Activated naive CD4-positive, alpha-beta T cell treated with anti-CD3 and anti-CD28 coated beads, Interleukin-2, amount 50 U/mL, for 24 hours (primary cell): Measurements from ENCODE around the gene TMEM121B.
"Not testable (repeated sequence)": the region's sequence is repeated elsewhere in the genome, so short reads cannot be mapped to it uniquely, and the experiment has no call there.

Source experiments
- H3K27ac Mint-ChIP-seq: one replicate; pipeline ENCODE4 v1.8.0; 2021; ENCODE audit warnings: mild to moderate bottlenecking, mixed read lengths
- H3K27me3 Mint-ChIP-seq: one replicate; pipeline ENCODE4 v1.8.0; 2021; ENCODE audit warnings: mixed read lengths
- H3K36me3 Mint-ChIP-seq: one replicate; pipeline ENCODE4 v1.8.0; 2021; ENCODE audit warnings: mixed read lengths
- H3K4me1 Mint-ChIP-seq: one replicate; pipeline ENCODE4 v1.8.0; 2021; ENCODE audit warnings: mixed read lengths
- H3K4me3 Mint-ChIP-seq: one replicate; pipeline ENCODE4 v1.8.0; 2021; ENCODE audit warnings: mild to moderate bottlenecking, mixed read lengths
- H3K9me3 Mint-ChIP-seq: one replicate; pipeline ENCODE4 v1.8.0; 2021; ENCODE audit warnings: mixed read lengths

TMEM121B gene

DNA sequence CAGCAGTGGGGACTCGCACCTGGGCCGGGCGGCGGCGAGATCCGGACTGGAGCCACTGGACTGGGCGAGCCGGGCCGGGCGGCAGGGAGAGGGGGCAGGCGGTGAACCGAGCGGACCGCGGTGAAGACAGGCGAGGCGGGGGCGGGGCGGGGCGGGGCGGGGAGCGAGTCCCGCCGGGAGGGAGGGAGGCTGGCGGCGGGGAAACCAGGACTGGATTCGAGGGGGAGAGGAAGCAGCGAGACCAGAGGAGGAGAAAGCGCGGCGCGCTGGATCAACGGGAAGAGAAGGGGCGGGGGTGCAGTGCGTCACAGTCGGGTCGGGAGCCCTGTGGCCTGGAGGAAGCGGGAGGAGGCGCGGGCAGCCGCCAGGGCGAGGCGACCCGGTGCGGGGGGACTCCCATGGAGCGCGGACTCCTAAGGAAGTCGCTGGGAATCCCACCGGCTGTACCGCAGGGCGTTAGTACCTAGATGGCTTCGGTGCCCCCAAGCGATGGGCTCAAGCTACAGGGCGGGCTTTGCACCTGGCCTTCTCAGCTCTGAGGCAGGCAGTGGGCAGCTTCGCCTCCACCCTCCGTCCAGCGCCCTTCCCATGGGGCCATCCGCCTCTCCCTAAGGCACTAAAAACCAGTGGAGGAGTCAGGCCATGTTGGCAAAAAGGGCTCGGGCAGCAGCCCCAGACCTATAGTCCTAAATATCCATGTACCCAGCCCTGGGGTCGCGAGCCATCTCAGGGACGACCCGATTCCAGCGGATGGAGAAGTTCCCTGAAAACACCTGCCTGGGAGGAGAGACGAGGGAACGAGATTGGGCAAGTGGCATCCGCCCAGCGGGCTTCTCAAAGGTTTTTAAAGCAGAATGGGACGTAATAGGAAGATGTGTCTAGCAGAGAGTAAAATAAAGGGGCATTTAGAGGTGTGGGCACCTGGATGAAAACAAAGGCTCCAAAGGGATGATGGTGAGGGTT, at the start of gene TMEM121B:
Gene TMEM121B, minus strand, starts transcription at position 128 of the 963 bp plus-strand sequence. CDS start 233 bp downstream, outside the sequence.
- H3K27me3 Mint-ChIP-seq = peaks cover 9% of the 10 kb centered on the region
- H3K9me3 Mint-ChIP-seq = no peaks in the 10 kb centered on the region
- H3K36me3 Mint-ChIP-seq = no peaks in the 10 kb centered on the region
- H3K27ac Mint-ChIP-seq = peak within 1 kb of the TSS; percentile 68
- peaks cover 36% of the 10 kb centered on the region for H3K4me1 Mint-ChIP-seq
- peak within 1 kb of the TSS; percentile 76 for H3K4me3 Mint-ChIP-seq

- no peaks in the 10 kb centered on the region for H3K27me3 Mint-ChIP-seq
- no peaks in the 10 kb centered on the region for H3K36me3 Mint-ChIP-seq
- H3K4me1 Mint-ChIP-seq = peaks cover 4% of the 10 kb centered on the region
- H3K27ac Mint-ChIP-seq = no peak overlapping the region
- H3K4me3 Mint-ChIP-seq = no peak overlapping the region
- no peaks in the 10 kb centered on the region for H3K9me3 Mint-ChIP-seq
These were observed 46.3 kb upstream of the TMEM121B start for GRCh38 chr22:17167486-17167885.

DNA sequence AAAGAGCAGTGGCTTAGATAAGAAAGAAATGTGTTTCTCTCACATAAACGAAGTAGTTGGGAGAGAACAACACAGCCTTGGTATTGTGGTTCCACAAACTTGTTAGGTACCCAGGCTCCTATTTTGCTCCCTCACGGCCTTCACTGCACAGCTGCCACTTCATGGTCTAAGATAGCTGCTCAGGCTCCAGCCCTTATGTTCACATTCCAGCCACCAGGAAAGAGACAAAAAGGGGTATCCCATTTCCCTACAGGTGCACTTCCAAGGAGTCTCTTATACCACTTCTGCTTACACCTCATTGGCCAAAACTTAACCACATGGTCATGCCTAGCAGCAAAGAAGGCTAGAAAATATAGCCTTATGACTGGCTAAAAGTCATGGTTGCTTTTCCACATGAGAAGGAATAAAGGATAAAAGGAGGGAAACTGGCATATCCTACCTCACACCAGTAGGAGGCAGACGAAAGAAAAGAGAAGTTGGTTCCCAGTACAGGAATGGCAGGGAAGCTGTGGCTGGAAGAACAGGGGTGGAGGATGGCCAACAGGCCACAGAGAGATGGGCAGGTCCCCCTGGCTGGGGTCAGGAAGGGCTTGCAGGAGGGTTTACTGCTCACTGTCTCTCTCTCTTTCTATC, 43.3 kb upstream of the TMEM121B start:
- Mint-ChIP-seq H3K9me3 (no peaks in the 10 kb centered on the region), H3K4me3 (no peak overlapping the region), H3K4me1 (peaks cover 6% of the 10 kb centered on the region), H3K27ac (no peak overlapping the region), H3K36me3 (no peaks in the 10 kb centered on the region), H3K27me3 (no peaks in the 10 kb centered on the region)

DNA sequence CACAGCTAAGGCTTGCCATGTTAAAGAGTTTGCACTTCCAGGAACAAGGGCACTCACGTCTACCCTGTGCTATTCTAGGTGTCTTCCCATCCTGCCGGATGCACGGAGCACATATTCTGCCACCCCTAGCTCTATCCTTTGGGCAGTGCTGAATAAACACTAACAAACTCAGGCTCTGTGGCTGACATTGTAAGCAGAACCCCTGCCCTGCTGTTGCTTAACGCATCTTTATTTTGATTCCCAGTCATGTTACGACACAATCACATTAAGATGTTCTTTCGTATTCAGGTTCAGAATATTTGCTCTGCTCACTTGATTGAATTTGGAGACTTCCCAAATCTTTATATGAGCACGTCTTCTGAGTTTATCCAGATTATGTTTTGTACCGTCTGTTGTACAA, 41.6 kb upstream of the TMEM121B start:
- H3K4me1 Mint-ChIP-seq = peaks cover 8% of the 10 kb centered on the region
- no peaks in the 10 kb centered on the region for H3K9me3 Mint-ChIP-seq
- no peak overlapping the region for H3K27ac Mint-ChIP-seq
- H3K36me3 Mint-ChIP-seq = no peaks in the 10 kb centered on the region
- H3K27me3 Mint-ChIP-seq = no peaks in the 10 kb centered on the region
- H3K4me3 Mint-ChIP-seq = no peak overlapping the region

DNA sequence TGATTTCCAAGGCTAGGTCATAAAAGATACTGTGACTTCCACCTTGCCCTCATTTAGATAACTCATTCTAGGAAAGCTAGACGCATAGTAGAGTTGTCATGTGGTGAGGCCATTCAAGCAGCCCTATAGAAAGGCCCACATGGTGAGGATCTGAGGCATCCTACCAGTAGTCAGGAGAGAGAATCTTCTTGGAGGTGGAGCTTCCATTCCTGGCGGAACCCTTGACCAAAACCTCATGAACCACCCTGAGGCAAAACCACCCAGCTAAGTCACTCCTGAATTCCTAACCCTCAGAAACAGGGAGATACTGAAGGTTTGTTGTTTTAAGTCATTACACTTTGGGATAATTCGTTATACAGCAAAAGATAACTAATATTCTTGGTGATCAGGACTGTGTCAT, 40.8 kb upstream of the TMEM121B start:
- H3K4me3 Mint-ChIP-seq = no peak overlapping the region
- H3K36me3 Mint-ChIP-seq = no peaks in the 10 kb centered on the region
- peaks cover 12% of the 10 kb centered on the region for H3K4me1 Mint-ChIP-seq
- H3K27ac Mint-ChIP-seq = no peak overlapping the region
- no peaks in the 10 kb centered on the region for H3K27me3 Mint-ChIP-seq
- no peaks in the 10 kb centered on the region for H3K9me3 Mint-ChIP-seq

DNA sequence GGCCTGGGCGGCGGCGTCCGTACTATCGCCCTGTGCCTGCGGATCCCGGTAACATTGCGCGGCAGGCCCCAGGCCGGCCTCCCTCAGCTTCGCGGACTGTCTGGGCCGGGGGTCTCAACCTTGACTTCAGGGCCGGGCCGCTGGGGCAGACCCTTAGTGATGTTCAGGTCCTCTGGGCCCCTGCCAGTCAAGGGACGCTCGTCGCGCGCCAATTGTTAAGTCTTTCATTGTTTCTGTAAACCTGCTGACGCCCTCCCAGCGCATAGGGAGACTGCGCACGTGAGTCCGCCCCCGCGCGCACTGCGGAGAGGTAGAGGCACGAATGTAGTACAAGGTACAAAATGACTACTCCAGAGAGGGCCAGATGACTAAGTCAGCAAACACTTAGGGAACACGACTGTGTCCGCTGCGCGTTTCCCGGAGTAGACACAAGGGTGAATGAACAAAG, 38.4 kb upstream of the TMEM121B start:
- H3K27ac Mint-ChIP-seq = peak overlapping the region; percentile 89
- H3K9me3 Mint-ChIP-seq = no peaks in the 10 kb centered on the region
- H3K4me1 Mint-ChIP-seq = peaks cover 29% of the 10 kb centered on the region
- H3K4me3 Mint-ChIP-seq = peak overlapping the region; percentile 89
- peaks cover 4% of the 10 kb centered on the region for H3K36me3 Mint-ChIP-seq
- H3K27me3 Mint-ChIP-seq = no peaks in the 10 kb centered on the region

GRCh38 chr22:17158568-17159503, 37.7 kb upstream of the TMEM121B start, which contains the start of gene HDHD5:
Gene HDHD5 (minus strand): TSS chr22:17159277. CDS start chr22:17159251, 26 bp downstream.
- H3K36me3 Mint-ChIP-seq = peaks cover 4% of the 10 kb centered on the region
- peak within 1 kb of the TSS; percentile 89 for H3K27ac Mint-ChIP-seq
- peaks cover 30% of the 10 kb centered on the region for H3K4me1 Mint-ChIP-seq
- H3K27me3 Mint-ChIP-seq = no peaks in the 10 kb centered on the region
- peak within 1 kb of the TSS; percentile 89 for H3K4me3 Mint-ChIP-seq
- H3K9me3 Mint-ChIP-seq = no peaks in the 10 kb centered on the region

DNA sequence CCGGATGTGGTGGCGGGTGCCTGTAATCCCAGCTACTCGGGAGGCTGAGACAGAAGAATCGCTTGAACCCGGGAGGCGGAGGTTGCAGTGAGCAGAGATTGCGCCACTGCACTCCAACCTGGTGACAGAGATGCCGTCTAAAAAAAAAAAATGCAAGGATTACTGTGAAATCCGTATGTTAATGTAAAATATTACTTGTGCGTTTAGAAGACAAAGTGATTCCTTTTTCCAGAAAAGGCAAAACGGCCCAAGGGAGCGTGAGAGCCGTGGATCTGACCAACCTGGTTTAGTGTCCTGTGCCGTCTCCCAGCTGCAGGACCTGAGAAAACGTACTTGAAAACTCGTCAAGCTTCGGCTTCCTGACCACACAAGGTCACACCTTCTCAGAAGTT, 37.0 kb upstream of the TMEM121B start:
- Mint-ChIP-seq H3K36me3 (peaks cover 4% of the 10 kb centered on the region), H3K9me3 (no peaks in the 10 kb centered on the region), H3K4me3 (peak overlapping the region; percentile 89), H3K4me1 (peaks cover 34% of the 10 kb centered on the region), H3K27me3 (no peaks in the 10 kb centered on the region), H3K27ac (peak overlapping the region; percentile 17)

- peak overlapping the region; percentile 89 for H3K4me3 Mint-ChIP-seq
- no peaks in the 10 kb centered on the region for H3K27me3 Mint-ChIP-seq
- peaks cover 4% of the 10 kb centered on the region for H3K36me3 Mint-ChIP-seq
- peak overlapping the region; percentile 8 for H3K27ac Mint-ChIP-seq
- H3K4me1 Mint-ChIP-seq = peaks cover 36% of the 10 kb centered on the region
- no peaks in the 10 kb centered on the region for H3K9me3 Mint-ChIP-seq
These were observed 36.6 kb upstream of the TMEM121B start for GRCh38 chr22:17157714-17158113.

GRCh38 chr22:17155941-17156340, 34.8 kb upstream of the TMEM121B start:
- no peak overlapping the region for H3K27ac Mint-ChIP-seq
- no peaks in the 10 kb centered on the region for H3K9me3 Mint-ChIP-seq
- peak overlapping the region; percentile 73 for H3K4me3 Mint-ChIP-seq

GRCh38 chr22:17152971-17153370, 31.8 kb upstream of the TMEM121B start:
- H3K27me3 Mint-ChIP-seq = no peaks in the 10 kb centered on the region
- H3K36me3 Mint-ChIP-seq = peaks cover 9% of the 10 kb centered on the region
- H3K4me1 Mint-ChIP-seq = peaks cover 43% of the 10 kb centered on the region
- H3K4me3 Mint-ChIP-seq = no peak overlapping the region
- no peaks in the 10 kb centered on the region for H3K9me3 Mint-ChIP-seq
- no peak overlapping the region for H3K27ac Mint-ChIP-seq

More at GRCh38 chr22:17155941-17156340, 34.8 kb upstream of the TMEM121B start:
- Mint-ChIP-seq H3K27me3 (no peaks in the 10 kb centered on the region), H3K36me3 (peaks cover 9% of the 10 kb centered on the region), H3K4me1 (peaks cover 44% of the 10 kb centered on the region)

- Mint-ChIP-seq H3K27ac (no peak overlapping the region), H3K4me1 (peaks cover 41% of the 10 kb centered on the region), H3K9me3 (no peaks in the 10 kb centered on the region), H3K4me3 (no peak overlapping the region), H3K27me3 (no peaks in the 10 kb centered on the region), H3K36me3 (peaks cover 13% of the 10 kb centered on the region)
These were observed 31.2 kb upstream of the TMEM121B start for GRCh38 chr22:17152340-17152739.

DNA sequence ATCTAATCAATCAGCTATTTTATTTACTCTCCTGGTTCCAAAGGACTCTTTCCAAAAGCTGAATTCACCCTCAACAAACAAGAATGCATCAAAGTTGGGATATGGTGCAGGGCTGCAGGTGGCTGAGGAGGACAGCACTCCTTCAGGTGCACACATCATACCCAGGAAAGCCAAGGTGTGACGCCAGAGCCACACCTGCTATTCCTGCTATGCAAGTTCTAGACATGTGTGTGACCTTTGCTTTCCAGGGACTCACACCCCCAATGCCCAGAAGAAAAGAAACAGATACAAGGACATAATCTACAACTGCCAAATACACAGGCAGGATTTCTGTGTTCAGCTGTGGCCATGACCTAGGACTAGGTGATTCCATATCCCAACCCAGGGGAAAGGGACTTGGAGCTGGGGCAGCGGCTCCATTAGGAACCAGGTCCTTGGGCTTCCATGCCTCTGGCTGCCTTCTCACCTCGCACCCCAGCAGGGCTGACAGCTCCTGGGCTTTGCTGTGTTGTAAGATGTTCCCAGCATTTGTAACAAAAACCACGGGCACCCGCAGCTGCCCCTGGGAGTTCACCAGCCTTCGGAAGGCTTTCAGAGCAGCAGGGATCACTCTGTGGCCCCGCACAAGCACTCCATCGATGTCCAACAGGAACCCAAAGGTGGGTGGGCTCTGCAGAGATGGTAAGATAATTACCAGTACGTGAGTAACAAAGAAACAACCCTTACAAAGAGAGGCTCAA, 28.1 kb upstream of the TMEM121B start:
- Mint-ChIP-seq H3K36me3 (peaks cover 8% of the 10 kb centered on the region), H3K9me3 (no peaks in the 10 kb centered on the region), H3K4me1 (peaks cover 23% of the 10 kb centered on the region), H3K27me3 (no peaks in the 10 kb centered on the region), H3K27ac (no peak overlapping the region), H3K4me3 (no peak overlapping the region)

DNA sequence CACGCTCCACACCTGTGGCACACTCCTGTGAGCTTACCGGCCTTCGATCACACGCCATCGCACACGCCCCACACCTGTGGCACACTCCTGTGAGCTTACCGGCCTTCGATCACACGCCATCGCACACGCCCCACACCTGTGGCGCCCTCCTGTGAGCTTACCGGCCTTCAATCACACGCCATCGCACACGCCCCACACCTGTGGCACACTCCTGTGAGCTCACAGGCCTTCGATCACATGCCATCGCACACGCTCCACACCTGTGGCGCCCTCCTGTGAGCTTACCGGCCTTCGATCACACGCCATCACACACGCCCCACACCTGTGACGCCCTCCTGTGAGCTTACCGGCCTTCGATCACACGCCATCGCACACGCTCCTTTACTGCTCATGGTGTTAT, 26.3 kb upstream of the TMEM121B start:
- H3K27me3 Mint-ChIP-seq, H3K9me3 Mint-ChIP-seq, H3K4me3 Mint-ChIP-seq: not testable (repeated sequence)
- Mint-ChIP-seq H3K4me1 (peaks cover 16% of the 10 kb centered on the region), H3K36me3 (peaks cover 10% of the 10 kb centered on the region), H3K27ac (peak overlapping the region; percentile 62)
